GM13976 (cell line): Measurements from ENCODE around the gene ARX.

ENCODE experiments used
- DNase-seq: peaks from one replicate; pipeline ENCODE4 v3.0.0; 2012; ENCODE audit warnings: low spot score
- CTCF ChIP-seq: IDR thresholded peaks from 2 replicates; pipeline ENCODE4 v1.5.1; 2012; ENCODE audit warnings: borderline replicate concordance, mild to moderate bottlenecking; ENCODE audit not compliant: insufficient read depth; ENCODE audit errors: extremely low read depth, missing control alignments, control extremely low read depth
- in situ Hi-C: fragments of 300-500 bp; cut with MboI; formaldehyde crosslinking; loops from one replicate; pipeline ENCODE4 v1.12.0; 2022; ENCODE audit warnings: low sequenced_read_pairs, mixed read lengths, inconsistent platforms; ENCODE audit not compliant: unreplicated experiment

The ARX gene

DNA sequence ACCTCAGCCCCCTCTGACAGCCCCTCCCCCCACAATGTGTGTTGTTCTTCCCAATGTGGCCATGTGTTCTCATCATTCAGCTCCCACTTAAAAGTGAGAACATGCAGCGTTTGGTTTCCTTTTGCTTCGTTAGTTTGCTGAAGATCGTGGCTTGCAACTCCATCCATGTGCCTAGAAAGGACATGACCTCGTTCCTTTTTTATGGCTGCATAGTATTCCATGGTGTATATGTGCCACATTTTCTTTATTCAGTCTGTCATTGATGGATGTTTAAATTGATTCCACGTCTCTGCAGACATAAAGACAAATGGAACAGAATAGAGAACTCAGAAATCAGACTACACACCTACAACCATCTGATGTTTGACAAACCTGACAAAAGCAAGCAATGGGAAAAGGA, 46.0 kb downstream of the ARX start:
- in situ Hi-C loops = no loop called here
- no peak for DNase-seq
- TF ChIP-seq CTCF = no peak

GRCh38 chrX:24965372-24965771, 50.4 kb downstream of the ARX start:
- TF ChIP-seq CTCF = no peak
- DNase-seq = no peak
- in situ Hi-C loops = no loop called here

DNA sequence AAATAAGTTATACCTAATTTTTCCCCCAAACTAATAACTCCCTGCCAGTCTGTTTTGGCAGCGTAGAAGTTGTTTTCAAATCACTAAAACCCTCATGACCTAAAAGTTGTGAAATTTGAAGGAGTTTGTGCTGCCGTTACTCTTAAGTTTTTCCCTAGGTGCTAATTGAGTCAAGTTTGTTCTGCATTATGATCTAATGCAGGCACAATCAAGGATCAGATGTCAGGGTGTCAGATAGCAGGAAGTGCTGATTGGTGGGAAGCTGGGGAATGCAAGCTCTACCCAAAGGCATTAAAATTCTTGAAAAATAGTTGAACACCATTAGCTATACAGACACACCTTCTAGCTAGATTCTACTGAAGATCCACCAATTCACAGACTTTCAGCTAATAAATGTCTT, 51.9 kb downstream of the ARX start:
- no peak for DNase-seq
- in situ Hi-C loops = no loop called here
- TF ChIP-seq CTCF = no peak

DNA sequence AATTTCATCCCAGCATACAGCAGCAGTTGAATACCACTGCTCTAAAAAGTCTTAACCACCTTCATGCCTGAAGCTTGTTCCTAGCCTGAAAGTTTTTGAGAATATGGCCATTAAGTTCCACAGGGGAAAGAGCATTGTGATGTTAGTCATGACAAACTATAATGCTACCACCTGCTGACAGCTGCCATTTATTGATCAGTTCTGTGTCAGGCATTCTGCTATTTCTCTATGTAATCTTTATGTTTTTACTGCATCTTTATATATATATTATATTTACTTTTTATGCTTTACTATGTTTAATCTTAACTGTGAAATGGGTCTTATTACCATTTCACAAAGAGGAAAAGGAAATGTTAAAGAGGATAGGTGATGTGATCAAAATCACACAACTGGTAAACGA, 54.0 kb downstream of the ARX start:
- in situ Hi-C loops = no loop called here
- no peak for TF ChIP-seq CTCF
- no peak for DNase-seq

GRCh38 chrX:24956828-24957227, 58.9 kb downstream of the ARX start:
- no peak for DNase-seq
- TF ChIP-seq CTCF = no peak
- in situ Hi-C loops = no loop called here

DNA sequence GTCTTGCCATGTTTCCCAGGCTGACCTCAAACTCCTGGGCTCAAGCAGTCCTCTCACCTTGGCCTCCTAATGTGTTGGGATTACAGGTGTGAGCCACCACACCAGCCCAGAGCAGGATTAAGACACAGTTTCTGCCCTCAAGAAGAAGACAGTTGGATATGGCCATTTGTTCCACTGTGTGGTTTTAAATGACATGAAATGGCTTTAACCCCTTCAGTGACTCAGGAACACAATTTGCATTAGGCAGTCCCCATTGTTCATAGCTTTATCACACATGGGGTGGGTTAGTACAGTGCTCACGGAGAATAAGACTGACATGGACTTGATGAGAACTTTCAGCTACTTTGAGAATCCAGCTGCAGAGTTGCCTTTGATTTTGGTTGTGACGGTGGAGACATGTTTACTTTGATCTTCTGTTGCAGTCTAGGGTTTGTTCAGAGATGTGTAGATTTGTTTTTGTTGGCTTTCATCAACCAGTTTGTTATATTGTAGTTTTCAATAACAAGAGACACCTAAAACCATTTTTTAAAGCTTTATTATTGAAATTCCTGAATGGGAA, 60.3 kb downstream of the ARX start:
- in situ Hi-C loops = no loop called here
- TF ChIP-seq CTCF = no peak

DNA sequence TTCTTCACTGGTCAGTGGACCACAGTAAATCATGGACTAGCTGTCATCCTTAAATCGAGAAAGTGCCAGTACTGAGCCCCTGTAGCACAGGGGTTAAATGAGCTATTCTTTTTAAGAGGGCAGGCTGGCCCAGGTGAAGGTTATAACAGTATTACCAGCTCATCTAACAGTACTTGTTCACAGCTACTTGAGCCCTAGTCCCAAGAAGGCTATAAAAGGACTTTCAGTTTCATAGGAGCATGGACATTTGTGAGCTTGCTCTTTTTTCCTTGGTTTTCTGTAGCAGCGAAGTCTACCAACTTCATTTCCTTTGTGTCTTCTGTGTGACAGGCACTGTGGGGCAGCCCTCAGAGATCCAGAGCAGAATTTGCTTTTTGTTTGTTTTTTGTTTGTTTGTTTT, 61.0 kb downstream of the ARX start:
- DNase-seq = no peak

More for the DNA sequence above, 60.3 kb downstream of the ARX start:
- no peak for DNase-seq

More for the DNA sequence above, 61.0 kb downstream of the ARX start:
- TF ChIP-seq CTCF = no peak
- in situ Hi-C loops = no loop called here
